HG02981 (cell line): ENCODE data around the gene IMMP2L.

Source experiments
- ATAC-seq: cut with Tn5 transposase; IDR thresholded peaks from one replicate; pipeline ENCODE4 v1.9.1; 2021; ENCODE audit warnings: mild to moderate bottlenecking, moderate library complexity; ENCODE audit not compliant: unreplicated experiment

Gene IMMP2L

GRCh38 chr7:110894111-110894510, 668.2 kb downstream of the IMMP2L start:
- ATAC-seq: no peak

- no peak for ATAC-seq
Measured at GRCh38 chr7:110891197-110891596, 671.1 kb downstream of the IMMP2L start.

- no peak for ATAC-seq
Measured at GRCh38 chr7:110890101-110890500, 672.2 kb downstream of the IMMP2L start.

GRCh38 chr7:110889335-110889734, 673.0 kb downstream of the IMMP2L start:
- ATAC-seq: no peak

GRCh38 chr7:110888641-110889040, 673.7 kb downstream of the IMMP2L start:
- no peak for ATAC-seq

- no peak for ATAC-seq
Measured at GRCh38 chr7:110885474-110885873, 676.8 kb downstream of the IMMP2L start.

GRCh38 chr7:110881721-110882120, 680.6 kb downstream of the IMMP2L start:
- ATAC-seq: no peak

GRCh38 chr7:110880971-110881370, 681.3 kb downstream of the IMMP2L start:
- no peak for ATAC-seq

GRCh38 chr7:110877016-110877415, 685.3 kb downstream of the IMMP2L start:
- ATAC-seq: no peak

- ATAC-seq: no peak
Measured at GRCh38 chr7:110875346-110875745, 686.9 kb downstream of the IMMP2L start.

- ATAC-seq: no peak
Measured at GRCh38 chr7:110871856-110872255, 690.4 kb downstream of the IMMP2L start.

- no peak for ATAC-seq
Measured at GRCh38 chr7:110870926-110871325, 691.4 kb downstream of the IMMP2L start.

- no peak for ATAC-seq
Measured at GRCh38 chr7:110868458-110868857, 693.8 kb downstream of the IMMP2L start.

GRCh38 chr7:110867771-110868170, 694.5 kb downstream of the IMMP2L start:
- ATAC-seq: no peak

- no peak for ATAC-seq
Measured at GRCh38 chr7:110863258-110863657, 699.0 kb downstream of the IMMP2L start.

- ATAC-seq: no peak
Measured at GRCh38 chr7:110861163-110861562, 701.1 kb downstream of the IMMP2L start.

GRCh38 chr7:110857106-110857505, 705.2 kb downstream of the IMMP2L start:
- ATAC-seq: no peak

GRCh38 chr7:110856704-110857103, 705.6 kb downstream of the IMMP2L start:
- ATAC-seq: no peak

GRCh38 chr7:110854651-110855050, 707.6 kb downstream of the IMMP2L start:
- no peak for ATAC-seq

- ATAC-seq: no peak
Measured at GRCh38 chr7:110854166-110854565, 708.1 kb downstream of the IMMP2L start.

GRCh38 chr7:110853263-110853662, 709.0 kb downstream of the IMMP2L start:
- no peak for ATAC-seq

GRCh38 chr7:110852156-110852940, 709.9 kb downstream of the IMMP2L start:
- no peak for ATAC-seq

GRCh38 chr7:110850224-110850623, 712.1 kb downstream of the IMMP2L start:
- no peak for ATAC-seq
